ENCODE data around the gene TECR. TPM values are rescaled to one million over a fixed set of nuclear protein-coding genes. Genes with fewer than 3 reads are reported as not detected.

Gene TECR
- polyA plus RNA-seq, 3 donors = 59.8 to 79.6 (median 76.7) TPM

DNA sequence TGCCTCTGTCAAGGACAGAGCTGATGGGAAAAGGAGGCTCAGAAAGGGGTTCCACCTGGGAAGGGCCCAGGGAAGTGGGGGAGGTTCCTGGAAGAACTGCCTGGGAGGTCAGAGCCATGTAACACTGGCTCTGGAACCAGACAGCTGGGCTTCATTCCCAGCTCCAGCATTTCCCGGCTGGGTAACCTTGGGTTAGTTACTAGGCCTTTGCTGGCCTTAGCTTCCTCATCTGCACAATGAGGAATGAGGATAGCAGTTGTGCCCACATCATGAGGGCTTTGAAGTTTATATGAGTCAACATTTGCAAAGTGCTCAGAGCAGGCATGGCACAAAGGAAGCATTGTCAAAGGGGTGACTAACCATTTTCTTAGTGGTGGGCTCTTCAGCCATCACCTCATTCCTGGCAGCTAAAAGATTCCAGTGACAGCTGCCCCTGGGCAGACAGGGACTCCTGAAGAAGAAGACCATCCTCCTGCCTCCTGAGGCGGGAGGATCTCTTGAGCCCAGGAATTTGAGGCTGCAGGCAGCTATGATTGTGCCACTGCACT is 9.5 kb upstream of the TECR start:
- no peak overlapping the region for H3K4me3 ChIP-seq (replicated peaks in 1 of 3; ENCODE audit: low read depth in 2 of 3, low read length in 3 of 3)
- intact Hi-C loops (cut with micrococcal nuclease) = no loop called here
- 86% methylated on average over 1 of the region's 2 CpGs for WGBS (ENCODE audit: insufficient coverage)
- H3K27ac Mint-ChIP-seq = peak overlapping the region; percentile 7 to 95 (median 93)
- H3K4me1 ChIP-seq (ENCODE audit: control insufficient read depth in 1 of 2, insufficient read depth in 2 of 2, low read length in 2 of 2) = peaks cover 27 to 34% of the 10 kb centered on the region in 2 donors
- H3K27me3 ChIP-seq (ENCODE audit: control insufficient read depth in 2 of 2, insufficient read depth in 2 of 2, low read length in 2 of 2) = no peaks in the 10 kb centered on the region
- peaks cover 39% of the 10 kb centered on the region for H3K4me1 Mint-ChIP-seq
- H3K9ac ChIP-seq (ENCODE audit: insufficient read depth, low read length, poor library complexity, severe bottlenecking) = no peak overlapping the region
- TF ChIP-seq, protein P1, sequence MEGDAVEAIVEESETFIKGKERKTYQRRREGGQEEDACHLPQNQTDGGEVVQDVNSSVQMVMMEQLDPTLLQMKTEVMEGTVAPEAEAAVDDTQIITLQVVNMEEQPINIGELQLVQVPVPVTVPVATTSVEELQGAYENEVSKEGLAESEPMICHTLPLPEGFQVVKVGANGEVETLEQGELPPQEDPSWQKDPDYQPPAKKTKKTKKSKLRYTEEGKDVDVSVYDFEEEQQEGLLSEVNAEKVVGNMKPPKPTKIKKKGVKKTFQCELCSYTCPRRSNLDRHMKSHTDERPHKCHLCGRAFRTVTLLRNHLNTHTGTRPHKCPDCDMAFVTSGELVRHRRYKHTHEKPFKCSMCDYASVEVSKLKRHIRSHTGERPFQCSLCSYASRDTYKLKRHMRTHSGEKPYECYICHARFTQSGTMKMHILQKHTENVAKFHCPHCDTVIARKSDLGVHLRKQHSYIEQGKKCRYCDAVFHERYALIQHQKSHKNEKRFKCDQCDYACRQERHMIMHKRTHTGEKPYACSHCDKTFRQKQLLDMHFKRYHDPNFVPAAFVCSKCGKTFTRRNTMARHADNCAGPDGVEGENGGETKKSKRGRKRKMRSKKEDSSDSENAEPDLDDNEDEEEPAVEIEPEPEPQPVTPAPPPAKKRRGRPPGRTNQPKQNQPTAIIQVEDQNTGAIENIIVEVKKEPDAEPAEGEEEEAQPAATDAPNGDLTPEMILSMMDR (IDR thresholded peaks at IDR 0.05) = no peak
- no peaks in the 10 kb centered on the region for H3K9me3 ChIP-seq (replicated peaks in 1 of 2; ENCODE audit: control insufficient read depth in 1 of 2, insufficient read depth in 1 of 2, low read length in 2 of 2)
- H3K27ac ChIP-seq (ENCODE audit: low read depth in 1 of 2, low read length in 2 of 2) = peak overlapping the region in 1 of 2 donors; percentile 43
- H3K4me2 ChIP-seq (replicated peaks; ENCODE audit: extremely low read depth, low read length, poor library complexity, severe bottlenecking) = no peak overlapping the region
- H3K9me3 Mint-ChIP-seq = no peaks in the 10 kb centered on the region
- peak overlapping the region in 1 of 2 donors; percentile 47 for H3K4me3 Mint-ChIP-seq
- peaks cover 19 to 23% of the 10 kb centered on the region in 2 donors for H3K36me3 Mint-ChIP-seq
- peaks cover 0 to 4% (median 1%) of the 10 kb centered on the region in 3 donors for H3K27me3 Mint-ChIP-seq (ENCODE audit: low read depth in 3 of 3)
- no peak overlapping the region for H2AFZ ChIP-seq (ENCODE audit: insufficient read depth, low read depth, low read length, poor library complexity, severe bottlenecking)
- peaks cover 32% of the 10 kb centered on the region for H3K79me2 ChIP-seq (ENCODE audit: insufficient read depth, low read length)
- peaks cover 17 to 18% of the 10 kb centered on the region in 2 donors for H3K36me3 ChIP-seq (replicated peaks in 1 of 2; ENCODE audit: control insufficient read depth in 1 of 2, insufficient read depth in 2 of 2, low read length in 2 of 2)
- DNase-seq = peak in 2 of 3 donors; percentile 25 to 64
- peaks cover 31% of the 10 kb centered on the region for H4K20me1 ChIP-seq (ENCODE audit: insufficient read depth, low read length)

DNA sequence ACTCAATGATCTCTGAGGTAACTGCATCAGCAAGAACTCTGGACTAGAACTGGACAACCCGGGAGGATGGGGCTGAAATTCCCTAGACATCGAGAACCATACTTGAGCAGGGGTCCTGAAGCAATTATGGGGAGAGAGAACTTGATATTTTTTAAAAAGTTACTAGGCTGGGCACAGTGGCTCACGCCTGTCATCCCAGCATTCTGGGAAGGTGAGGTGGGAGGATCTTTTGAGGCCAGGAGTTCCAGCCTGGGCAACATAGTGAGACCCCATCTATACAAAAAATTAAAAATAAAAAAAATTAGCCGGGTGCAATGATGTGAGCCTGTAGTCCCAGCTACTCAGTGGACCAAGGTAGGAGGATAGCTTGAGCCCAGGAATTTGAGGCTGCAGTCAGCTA is 8.9 kb upstream of the TECR start:
- peaks cover 11% of the 10 kb centered on the region in 2 donors for H3K36me3 ChIP-seq (replicated peaks in 1 of 2; ENCODE audit: control insufficient read depth in 1 of 2, insufficient read depth in 2 of 2, low read length in 2 of 2)
- Mint-ChIP-seq H3K4me3 (no peak overlapping the region), H3K4me1 (peaks cover 33% of the 10 kb centered on the region), H3K36me3 (peaks cover 13 to 17% of the 10 kb centered on the region in 2 donors), H3K9me3 (no peaks in the 10 kb centered on the region), H3K27ac (peak overlapping the region in 2 of 7 donors; percentile 38 to 82), H3K27me3 (ENCODE audit: low read depth in 3 of 3) (peaks cover 0 to 4% (median 1%) of the 10 kb centered on the region in 3 donors)
- no peaks in the 10 kb centered on the region for H3K9me3 ChIP-seq (replicated peaks in 1 of 2; ENCODE audit: control insufficient read depth in 1 of 2, insufficient read depth in 1 of 2, low read length in 2 of 2)
- TF ChIP-seq, protein P1 (IDR thresholded peaks at IDR 0.05) = no peak
- H3K4me1 ChIP-seq (ENCODE audit: control insufficient read depth in 1 of 2, insufficient read depth in 2 of 2, low read length in 2 of 2) = peaks cover 26 to 30% of the 10 kb centered on the region in 2 donors
- H3K27ac ChIP-seq (ENCODE audit: low read depth in 1 of 2, low read length in 2 of 2) = no peak overlapping the region
- no peaks in the 10 kb centered on the region for H3K27me3 ChIP-seq (ENCODE audit: control insufficient read depth in 2 of 2, insufficient read depth in 2 of 2, low read length in 2 of 2)
- intact Hi-C loops (cut with micrococcal nuclease) = no loop called here
- WGBS (ENCODE audit: insufficient coverage) = 92% methylated on average over 2 of the region's 4 CpGs
- H2AFZ ChIP-seq (ENCODE audit: insufficient read depth, low read depth, low read length, poor library complexity, severe bottlenecking) = no peak overlapping the region
- peaks cover 25% of the 10 kb centered on the region for H4K20me1 ChIP-seq (ENCODE audit: insufficient read depth, low read length)
- H3K79me2 ChIP-seq (ENCODE audit: insufficient read depth, low read length) = peaks cover 26% of the 10 kb centered on the region
- no peak overlapping the region for H3K9ac ChIP-seq (ENCODE audit: insufficient read depth, low read length, poor library complexity, severe bottlenecking)
- H3K4me3 ChIP-seq (replicated peaks in 1 of 3; ENCODE audit: low read depth in 2 of 3, low read length in 3 of 3) = no peak overlapping the region
- no peak for DNase-seq
- no peak overlapping the region for H3K4me2 ChIP-seq (replicated peaks; ENCODE audit: extremely low read depth, low read length, poor library complexity, severe bottlenecking)

Measured in CD14-positive monocyte (primary cell).